Hematopoietic multipotent progenitor cell (in vitro differentiated cells): Measurements from ENCODE around the gene JAZF1. TPM values are rescaled to one million over a fixed set of nuclear protein-coding genes. Genes with fewer than 3 reads are reported as not detected.
"Not testable (repeated sequence)": the region's sequence is repeated elsewhere in the genome, so short reads cannot be mapped to it uniquely, and the experiment has no call there.

Source experiments
- DNase-seq, 3 donors: peaks; one replicate each; pipeline ENCODE4 v3.0.0-alpha.2; 2011 to 2015; ENCODE audit warnings: low read depth in 2 of 3, low spot score in 2 of 3
- total RNA-seq: library from RNA; depleted of rRNA; stranded (reverse); fragments of >200 nt; gene quantifications from one replicate; pipeline ENCODE4 v1.2.3, GENCODE V29; 2012

The JAZF1 gene
- total RNA-seq, 1 donor = 0.54 TPM

DNA sequence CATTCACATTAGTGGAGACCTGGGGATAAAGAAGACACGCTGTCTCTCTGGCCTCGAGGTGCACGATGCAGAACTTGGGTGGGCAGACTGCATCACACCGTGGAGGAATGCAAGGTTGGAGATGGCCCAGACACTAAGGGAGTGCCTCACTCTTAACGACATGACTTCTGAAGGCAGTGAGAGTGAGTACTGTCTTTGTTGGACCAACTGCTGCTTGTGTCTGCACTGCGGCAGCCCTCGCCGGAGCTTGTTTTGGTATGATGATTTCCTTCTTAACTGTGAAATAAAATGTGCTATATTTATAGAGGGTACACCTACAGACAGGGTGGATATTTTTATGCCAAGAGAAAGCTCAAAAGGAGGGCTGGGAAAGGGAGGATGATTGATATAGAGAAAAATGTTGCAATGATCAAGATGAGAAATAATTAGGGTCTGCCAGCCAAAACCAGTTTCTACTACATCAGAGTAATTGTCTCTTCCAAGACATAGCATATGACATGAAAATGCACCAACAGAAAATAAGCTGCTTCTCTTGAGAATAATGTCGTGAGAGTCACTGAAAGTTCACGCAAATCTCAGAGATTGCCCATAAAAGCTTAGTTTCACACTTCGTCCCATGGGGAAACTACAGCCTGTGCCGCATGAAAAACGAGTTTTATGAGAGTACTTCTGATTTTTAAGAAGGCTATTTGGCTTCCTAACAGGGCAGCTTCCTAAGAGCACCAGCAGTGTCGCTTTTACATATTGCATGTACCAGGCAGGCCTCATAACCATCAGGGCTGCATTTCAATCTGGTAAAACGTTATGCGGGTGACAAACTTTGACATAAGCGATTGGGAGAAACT is 313.5 kb downstream of the JAZF1 start:
- no peak for DNase-seq

DNA sequence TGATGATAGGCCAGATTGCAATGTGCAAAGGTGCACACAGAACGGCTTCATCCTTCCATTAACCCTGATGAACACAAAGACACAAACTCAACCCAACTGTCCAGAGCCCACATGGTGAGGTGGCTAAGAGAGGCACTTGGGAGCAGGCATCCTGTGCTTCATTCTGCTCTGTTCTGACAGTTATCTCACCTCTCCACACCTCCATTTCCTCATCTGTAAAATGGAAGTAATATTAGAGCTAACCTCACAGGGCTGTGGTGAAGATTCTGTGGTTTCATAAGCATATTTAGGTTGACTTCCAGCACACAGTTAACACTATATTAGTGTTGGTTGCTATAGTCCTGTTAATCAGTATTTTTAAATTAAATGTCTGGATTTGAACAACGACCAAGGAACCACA is 314.3 kb downstream of the JAZF1 start:
- DNase-seq = no peak

DNA sequence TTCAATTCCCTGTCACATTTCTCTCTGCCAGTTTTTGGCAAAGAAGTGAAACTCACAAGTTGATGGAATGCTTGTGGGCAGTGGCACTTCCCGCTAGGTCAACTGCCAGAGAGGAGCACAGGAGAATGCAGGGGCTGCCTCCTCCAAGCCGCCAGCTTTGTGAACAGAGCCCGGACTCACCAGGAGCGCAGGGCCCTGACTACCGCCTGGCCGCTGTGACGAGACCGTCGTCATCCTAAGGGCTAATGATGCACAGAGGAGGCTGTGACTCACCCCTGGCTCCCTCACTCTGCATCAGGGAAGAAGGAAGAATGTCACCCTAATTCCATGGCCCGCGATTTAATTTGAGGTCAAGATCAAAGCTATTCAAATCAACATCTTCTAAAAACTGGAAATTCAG is 316.7 kb downstream of the JAZF1 start:
- DNase-seq = no peak

DNA sequence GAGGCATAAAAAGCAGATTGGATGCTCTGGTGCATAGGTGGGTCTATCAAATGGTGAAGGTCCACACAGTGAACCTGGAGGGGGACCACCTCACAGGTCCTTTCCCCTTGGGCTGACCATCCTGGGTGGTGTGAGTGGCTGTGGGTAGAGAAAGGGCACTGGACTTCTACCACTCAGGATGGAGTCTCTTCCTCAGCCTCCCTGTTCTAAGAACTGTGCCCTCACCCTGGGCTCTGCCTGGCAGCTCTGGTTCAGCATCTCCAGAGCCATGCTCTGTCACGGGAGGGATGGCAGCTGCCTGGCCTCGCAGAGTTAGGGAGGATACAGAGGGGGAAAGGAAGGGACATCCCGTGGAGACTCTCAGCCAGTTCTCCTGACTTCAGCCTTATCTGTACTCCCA is 318.8 kb downstream of the JAZF1 start:
- DNase-seq = no peak

DNA sequence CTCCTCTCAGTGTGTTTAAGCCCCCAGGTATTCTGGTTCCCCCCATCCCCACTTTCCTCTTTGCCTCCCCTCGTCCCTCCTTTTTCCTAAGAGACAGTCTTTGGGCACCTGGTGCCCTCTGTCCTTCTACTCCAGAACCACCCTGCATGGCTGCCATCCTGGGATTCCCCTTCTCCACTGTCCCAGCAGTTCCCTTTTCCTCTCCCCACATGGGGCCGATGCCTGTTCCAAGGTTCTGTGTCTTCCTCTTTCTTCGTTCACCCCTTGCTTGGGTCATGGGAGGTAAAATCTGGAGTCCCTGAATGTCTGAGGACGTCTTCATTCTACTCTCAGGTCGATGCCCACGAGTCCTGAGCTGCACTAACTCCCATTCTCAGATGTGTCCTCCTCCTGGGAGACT is 319.8 kb downstream of the JAZF1 start:
- no peak for DNase-seq

DNA sequence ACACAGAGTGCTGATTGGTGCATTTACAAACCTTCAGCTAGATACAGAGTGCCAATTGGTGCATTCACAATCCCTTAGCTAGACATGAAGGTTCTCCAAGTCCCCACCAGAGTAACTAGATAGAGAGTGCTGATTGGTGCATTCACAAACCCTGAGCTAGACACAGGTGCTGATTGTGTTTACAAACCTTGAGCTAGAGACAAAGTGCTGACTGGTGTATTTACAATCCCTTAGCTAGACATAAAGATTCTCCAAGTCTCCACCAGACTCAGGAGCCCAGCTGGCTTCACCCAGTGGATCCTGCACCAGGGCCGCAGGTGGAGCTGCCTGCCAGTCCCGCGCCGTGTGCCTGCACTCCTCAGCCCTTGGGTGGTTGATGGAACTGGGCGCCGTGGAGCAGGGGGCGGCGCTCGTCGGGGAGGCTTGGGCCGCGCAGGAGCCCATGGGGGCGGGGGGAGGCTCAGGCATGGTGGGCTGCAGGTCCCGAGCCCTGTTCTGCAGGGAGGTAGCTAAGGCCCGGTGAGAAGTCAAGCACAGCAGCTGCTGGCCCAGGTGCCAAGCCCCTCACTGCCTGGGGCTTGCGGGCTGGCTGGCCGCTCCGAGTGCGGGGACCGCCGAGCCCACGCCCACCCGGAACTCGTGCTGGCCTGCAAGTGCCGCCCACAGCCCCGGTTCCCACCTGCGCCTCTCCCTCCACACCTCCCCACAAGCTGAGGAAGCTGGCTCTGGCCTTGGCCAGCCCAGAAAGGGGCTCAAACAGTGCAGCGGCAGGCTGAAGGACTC is 323.7 kb downstream of the JAZF1 start:
- not testable (repeated sequence) for DNase-seq

DNA sequence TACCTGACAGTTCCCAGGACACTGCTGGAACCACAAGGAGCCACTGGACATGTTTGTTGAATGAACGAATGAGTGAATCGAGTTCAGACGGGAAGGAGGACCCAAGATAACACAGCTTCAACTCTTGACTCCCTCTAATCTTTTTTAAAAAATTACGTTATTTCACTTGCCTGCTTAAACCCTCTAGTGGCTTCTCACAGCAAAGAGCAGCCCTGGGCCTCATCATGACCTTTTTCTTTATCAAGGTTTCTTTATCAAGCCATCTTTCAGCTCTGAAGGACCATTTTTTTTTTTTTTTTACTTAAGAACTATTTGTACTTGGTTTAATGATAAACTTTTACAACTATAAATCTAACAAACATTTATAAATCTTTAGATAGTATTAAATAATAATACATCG is 330.1 kb downstream of the JAZF1 start:
- DNase-seq = no peak

DNA sequence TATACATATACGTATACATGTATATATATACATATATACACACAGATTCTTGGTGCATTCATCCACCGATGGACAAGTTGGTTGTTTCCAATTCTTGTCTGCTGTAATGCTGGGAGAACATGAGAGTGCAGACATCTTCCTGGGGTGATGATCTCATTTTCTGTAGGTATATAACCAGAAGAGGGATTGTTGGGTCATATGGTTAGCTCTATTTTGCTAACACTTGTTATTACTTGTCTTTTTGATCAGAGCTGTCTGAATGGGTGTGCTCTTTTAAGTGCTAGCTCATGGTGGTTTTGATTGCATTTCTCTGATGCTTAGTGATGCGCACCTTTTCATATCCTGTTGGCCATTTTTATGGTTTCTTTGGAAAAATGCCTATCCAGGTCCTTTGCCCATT is 334.2 kb downstream of the JAZF1 start:
- no peak for DNase-seq

DNA sequence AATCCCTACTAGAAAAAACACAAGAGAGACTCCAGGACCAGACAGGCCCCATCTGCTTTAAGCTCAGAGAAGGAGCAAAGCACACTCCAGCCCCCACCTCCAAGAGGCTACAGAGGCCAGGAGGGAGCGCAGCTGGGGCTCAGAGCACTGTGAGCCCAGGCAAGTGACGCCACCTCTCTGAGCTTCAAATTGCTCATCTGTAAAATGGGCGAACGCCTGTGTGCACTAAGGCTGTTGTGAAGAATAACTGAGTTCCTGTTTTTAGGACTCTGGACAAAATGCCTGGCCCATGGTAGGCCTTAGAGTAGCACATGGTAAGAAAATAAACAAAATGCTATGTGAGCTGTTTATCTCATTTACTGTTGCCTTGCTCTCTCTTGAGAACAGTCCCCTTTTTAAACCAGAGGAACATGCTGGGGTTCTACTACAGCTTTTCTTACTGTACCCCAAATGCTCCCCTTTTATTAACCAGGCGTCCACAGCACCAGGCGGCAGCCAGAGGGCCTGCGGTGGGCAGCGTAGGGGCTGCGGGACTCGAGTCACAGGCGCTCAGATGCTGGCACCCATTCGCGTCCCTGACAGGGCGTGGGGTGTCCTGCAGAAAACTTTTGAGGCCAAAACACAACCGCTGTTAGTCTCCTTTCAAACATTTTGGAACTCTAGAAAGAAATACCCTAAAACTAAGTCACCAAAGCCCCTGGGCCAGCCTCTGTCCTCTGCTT is 336.9 kb downstream of the JAZF1 start:
- no peak for DNase-seq

DNA sequence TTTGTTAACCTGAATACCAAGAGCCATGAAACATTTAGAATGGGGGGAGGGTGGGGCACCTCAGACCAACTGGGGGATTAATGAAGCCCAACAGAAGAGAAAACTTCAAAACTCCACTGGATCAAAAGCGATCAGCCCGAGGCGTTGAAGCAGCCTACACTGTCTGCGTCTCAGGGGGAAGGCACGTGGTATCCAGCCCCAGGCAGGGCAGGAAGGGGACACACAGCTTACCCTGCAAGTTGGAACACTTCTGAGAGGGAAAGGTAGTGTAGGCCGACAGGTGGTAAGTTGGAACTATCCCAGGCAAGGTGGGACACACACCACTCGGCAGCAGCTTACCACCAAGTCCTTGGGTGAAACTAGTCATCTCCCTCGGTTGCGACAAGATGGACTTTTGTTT is 337.7 kb downstream of the JAZF1 start:
- DNase-seq = no peak

DNA sequence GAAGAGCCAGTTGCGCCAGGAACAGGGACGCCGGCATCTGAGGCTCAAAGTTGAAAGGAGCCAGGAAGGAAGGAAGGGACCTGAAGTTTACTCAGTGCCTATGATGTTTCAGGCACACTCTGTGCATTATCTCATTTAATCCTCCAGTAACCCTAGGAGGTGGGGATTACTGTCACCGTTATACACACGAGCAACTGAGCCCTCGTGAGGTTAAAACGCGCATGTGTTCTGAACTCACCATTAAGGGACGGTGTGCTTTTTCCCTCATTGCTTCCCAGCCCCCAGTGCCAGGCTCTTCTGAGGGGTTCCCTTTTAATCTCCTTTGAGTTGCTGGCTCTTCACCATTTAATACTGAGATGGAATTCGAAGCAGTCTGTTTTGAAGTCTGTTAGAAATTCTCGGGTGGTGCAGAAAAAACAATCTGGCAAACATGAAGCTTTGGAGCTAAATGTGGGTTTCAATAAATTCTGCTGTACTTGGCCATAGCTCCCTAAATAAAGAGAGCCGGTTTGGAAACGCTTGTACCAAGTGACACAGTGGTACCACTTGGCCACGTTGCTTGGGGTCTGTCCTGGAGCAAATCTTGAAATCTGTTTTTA is 338.4 kb downstream of the JAZF1 start:
- no peak for DNase-seq

DNA sequence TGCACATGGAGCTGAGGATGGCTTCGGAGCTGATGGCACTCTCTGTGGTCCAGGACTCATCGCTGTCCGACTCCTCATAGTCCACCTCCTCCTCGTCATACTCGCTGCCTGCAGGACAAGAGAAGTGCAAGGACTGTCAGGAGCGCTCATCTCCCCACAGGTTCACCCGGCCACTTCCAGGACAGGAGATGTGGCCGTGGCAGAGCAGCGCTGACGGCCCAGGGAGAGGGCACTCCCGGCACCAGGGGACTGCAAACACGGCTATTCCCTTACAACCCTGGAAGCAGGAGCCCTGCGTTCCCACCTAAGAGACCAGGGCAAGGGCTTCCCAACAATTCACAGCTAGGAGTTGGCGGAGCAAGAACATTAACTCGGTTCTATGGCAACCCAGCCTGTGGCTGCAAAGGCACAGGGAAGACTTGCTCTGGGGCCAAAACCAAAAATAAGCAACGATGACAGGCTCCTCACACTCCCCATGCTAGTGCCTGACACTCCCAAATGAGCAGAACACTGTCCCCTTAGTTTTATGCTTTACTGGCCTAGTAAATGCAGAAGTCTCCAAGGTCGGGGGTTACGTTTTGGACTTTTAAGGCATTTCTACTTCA is 339.7 kb downstream of the JAZF1 start:
- DNase-seq = no peak

DNA sequence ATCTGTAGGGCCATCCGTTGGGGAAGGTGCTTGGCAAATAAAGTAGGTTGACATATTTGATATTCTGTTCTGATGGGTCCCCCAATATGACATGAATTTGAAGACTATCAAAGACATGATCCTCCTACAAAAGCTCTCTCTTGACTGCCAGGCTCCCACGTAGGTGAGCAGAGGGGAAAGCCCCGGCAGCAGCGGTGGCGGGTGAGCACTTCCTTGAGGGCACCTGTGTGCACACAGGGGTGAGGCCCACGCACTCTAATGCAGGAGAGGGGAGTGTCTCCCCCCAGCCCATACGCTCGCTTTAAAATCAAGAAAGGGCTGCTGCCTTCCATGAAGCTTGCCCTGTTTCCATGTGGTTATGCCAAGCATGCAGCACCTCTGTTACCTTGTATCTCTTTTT is 340.3 kb downstream of the JAZF1 start:
- peak in 1 of 3 donors; percentile 7 for DNase-seq

DNA sequence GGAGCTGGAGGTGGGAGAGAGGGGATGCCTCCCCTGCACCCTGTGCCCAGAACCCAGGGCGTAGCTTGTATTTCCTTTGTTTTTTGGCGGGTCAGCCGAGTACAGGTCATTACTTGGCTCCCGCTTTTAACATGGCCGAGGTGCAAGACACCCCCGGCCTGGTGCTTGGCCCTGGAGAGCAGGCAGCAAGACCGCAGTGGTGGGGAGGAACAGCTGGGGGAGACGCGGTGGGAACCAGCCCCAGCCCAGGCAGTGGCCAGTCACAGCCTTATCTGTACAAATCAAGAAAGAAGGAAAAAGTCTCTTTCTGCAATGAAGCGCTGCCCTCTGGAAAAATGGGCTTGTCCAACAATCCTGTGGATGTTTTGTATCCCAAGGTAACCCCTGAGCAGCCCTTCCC is 341.5 kb downstream of the JAZF1 start:
- DNase-seq = no peak

DNA sequence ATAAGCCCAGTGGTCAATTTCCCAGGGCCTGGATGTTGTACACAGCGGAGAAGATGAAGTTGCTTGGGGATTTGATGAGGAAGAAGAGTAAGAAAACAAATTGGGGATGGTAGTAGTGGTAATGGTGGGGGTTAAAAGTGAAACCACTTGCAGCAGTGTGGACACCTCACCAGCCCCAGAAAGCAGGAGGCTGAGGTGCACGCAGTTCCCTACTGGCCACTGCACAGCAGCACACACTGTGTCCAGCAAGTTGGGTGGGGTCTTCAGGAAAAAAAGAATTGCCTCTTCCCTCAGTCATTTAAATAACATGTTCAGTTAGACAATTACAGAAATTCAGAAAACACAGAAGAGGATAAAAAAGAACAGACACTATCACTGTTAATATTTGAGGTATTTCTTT is 344.1 kb downstream of the JAZF1 start:
- DNase-seq = no peak

DNA sequence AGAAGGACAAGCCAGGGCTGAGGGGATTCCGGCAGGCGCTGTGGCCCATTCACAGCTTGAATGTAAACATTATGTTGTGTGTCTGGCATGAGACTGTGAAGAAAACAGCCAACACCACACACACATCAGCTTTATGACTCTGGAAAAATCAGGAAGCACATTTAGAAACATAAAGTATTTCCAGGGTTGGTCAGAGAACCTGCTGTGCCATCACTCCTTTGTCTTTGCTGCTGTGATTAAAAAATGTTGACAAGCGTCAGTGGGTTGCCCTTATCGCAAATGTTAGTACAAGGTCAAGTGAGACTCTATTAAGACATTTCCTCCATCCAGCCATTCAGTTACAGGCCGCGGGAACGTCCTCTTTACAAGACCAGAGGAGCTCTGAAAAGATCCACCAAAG is 345.2 kb downstream of the JAZF1 start:
- no peak for DNase-seq

DNA sequence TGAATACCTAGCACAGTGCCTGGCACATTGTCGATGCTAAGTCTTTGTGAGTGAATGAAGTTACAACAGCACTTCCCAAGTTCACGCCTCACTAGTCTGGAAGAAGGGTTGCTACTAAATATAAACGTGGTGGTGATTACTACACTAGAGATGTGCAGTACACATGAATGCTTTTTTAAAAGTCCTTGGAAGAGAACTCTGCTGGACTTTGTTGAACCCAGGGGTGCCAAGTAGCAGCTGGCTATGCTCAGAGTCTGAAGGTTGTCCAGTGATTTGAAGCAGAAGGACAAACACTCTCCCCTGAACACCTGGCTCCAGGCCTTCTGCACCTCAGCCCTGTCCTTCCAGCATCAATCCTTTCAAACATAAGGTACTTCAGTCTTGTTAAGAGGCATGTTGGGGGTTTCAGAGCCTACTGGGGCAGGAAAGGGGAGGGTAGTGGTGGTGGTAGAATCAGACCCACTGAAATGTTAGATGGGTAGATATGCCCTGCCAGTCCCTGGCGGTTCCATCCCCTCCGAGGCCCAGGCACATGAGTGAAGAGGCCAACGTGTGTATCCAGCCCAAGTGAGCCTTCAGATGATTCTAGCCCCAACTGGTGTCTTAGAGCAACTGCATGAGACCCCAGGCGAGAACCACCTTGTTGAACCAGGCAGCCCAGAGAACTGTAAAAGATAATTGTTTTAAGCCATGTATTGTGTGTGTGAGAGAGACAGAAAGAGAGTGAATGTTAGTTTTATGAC is 346.2 kb downstream of the JAZF1 start:
- DNase-seq = no peak

DNA sequence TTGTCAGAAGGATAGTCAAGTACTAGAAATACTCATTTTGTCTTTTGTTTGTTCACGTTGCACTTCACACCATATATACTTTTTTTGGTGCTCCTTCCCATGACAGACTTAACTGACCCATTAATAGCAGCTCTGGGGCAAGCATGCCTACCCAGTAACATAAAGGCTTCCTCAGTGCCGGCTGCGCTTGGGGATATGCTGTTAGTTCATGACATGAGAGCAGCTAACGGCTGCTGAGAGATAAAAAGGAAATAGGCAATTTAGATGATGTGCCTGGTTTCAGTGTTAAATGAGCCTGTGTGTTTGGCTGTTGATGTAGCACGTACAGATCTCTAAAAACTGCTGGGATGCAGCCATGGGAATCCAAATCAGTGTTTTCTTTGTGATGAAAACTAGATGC is 354.2 kb downstream of the JAZF1 start:
- no peak for DNase-seq

DNA sequence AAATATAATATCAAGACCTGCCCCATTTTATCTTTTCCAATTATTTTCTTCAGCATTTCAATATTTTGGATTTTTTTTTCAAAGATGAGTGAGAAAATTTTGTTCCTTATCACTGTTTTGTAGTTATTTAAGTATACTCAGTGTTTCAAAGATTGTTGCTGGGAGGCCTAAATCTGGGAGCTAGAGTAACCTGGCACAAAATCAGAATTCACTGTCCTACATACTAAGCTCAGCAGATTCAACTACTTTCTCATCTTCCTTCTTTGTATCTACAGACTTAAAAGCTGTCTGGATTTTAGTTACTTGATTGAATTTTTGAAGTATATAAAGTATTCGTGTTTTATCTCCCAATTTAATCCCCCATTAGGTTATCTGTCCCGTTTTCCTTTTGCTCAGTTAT is 354.7 kb downstream of the JAZF1 start:
- DNase-seq = no peak

DNA sequence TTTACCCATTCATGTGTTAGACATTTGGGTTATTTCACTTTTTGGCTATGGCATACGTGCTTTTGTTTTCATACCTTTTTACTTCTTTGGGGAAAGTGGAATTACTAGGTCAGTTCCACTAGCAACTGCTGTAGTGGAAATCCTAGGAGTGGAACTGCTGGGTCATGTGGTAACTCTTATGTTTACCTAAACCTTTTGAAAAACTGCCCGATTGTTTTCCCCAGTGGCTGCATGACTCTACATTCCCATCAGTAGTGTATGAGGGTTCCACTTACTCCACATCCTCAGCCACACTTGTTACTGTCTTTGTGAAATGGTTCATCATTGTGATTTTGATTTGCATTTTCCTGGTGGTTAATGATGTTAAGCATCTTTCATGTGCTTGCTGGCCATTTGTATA is 358.4 kb downstream of the JAZF1 start:
- no peak for DNase-seq
